ENCODE data around the gene PITPNC1. TPM values are rescaled to one million over a fixed set of nuclear protein-coding genes. Genes with fewer than 3 reads are reported as not detected.

Gene PITPNC1
- total RNA-seq, 1 experiment from 2014 or later = 23.1 TPM

GRCh38 chr17:67400193-67400592 lies 23.1 kb downstream of the PITPNC1 start:
- ChIA-PET CTCF (no interaction called here), POLR2A (ENCODE audit: unreplicated experiment) (interaction anchor here (0.7 kb wide), 1 partner anchor 29 kb away, joined by 4 read pairs; no protein-coding TSS in a partner anchor)
- Histone ChIP-seq H3K9me3 (ENCODE audit: low read length) (no peaks in the 10 kb centered on the region), H3K27ac (ENCODE audit: low read length) (no peak overlapping the region), H2AFZ (ENCODE audit: low read length) (no peak overlapping the region), H4K20me1 (ENCODE audit: low read length) (no peaks in the 10 kb centered on the region), H3K4me2 (ENCODE audit: low read length) (no peak overlapping the region), H3K4me3 (ENCODE audit: low read length) (no peak overlapping the region), H3K4me1 (ENCODE audit: insufficient read depth, low read length) (no peaks in the 10 kb centered on the region), H3K27me3 (ENCODE audit: low read length) (no peaks in the 10 kb centered on the region), H3K79me2 (ENCODE audit: low read length) (no peaks in the 10 kb centered on the region), H3K36me3 (ENCODE audit: low read depth, low read length) (no peaks in the 10 kb centered on the region), H3K9ac (ENCODE audit: low read length) (no peak overlapping the region), H3F3A (ENCODE audit: low read length, unreplicated experiment) (no peaks in the 10 kb centered on the region), H3K9me2 (replicated peaks; ENCODE audit: low read length) (no peaks in the 10 kb centered on the region)
- TF ChIP-seq EZH2 (IDR thresholded peaks at IDR 0.05; ENCODE audit: low read length, unreplicated experiment) (no peak), CTCF (conservative IDR thresholded peaks at IDR 0.05; ENCODE audit: low read depth, low read length) (no peak), EZH2phosphoT487 (IDR thresholded peaks at IDR 0.05; ENCODE audit: borderline replicate concordance, low read length) (no peak)
- DNase-seq (no peak), ATAC-seq (no peak)
- no TSS peak for BruUV-seq (replicated peaks)
- intact Hi-C loops (cut with micrococcal nuclease) = no loop called here

- Histone ChIP-seq H3K27me3 (ENCODE audit: low read length) (no peaks in the 10 kb centered on the region), H3K4me2 (ENCODE audit: low read length) (no peak overlapping the region), H3K27ac (ENCODE audit: low read length) (no peak overlapping the region), H3K9me3 (ENCODE audit: low read length) (no peaks in the 10 kb centered on the region), H4K20me1 (ENCODE audit: low read length) (no peaks in the 10 kb centered on the region), H3K36me3 (ENCODE audit: low read depth, low read length) (no peaks in the 10 kb centered on the region), H3F3A (ENCODE audit: low read length, unreplicated experiment) (no peaks in the 10 kb centered on the region), H3K4me3 (ENCODE audit: low read length) (no peak overlapping the region), H3K9ac (ENCODE audit: low read length) (no peak overlapping the region), H2AFZ (ENCODE audit: low read length) (no peak overlapping the region), H3K9me2 (replicated peaks; ENCODE audit: low read length) (no peaks in the 10 kb centered on the region), H3K4me1 (ENCODE audit: insufficient read depth, low read length) (no peaks in the 10 kb centered on the region), H3K79me2 (ENCODE audit: low read length) (no peaks in the 10 kb centered on the region)
- BruUV-seq (replicated peaks) = no TSS peak
- ChIA-PET POLR2A (ENCODE audit: unreplicated experiment) (interaction anchor here (0.7 kb wide), 1 partner anchor 30 kb away, joined by 4 read pairs; no protein-coding TSS in a partner anchor), CTCF (no interaction called here)
- no peak for ATAC-seq
- no peak for DNase-seq
- intact Hi-C loops (cut with micrococcal nuclease) = no loop called here
- TF ChIP-seq CTCF (conservative IDR thresholded peaks at IDR 0.05; ENCODE audit: low read depth, low read length) (no peak), EZH2 (IDR thresholded peaks at IDR 0.05; ENCODE audit: low read length, unreplicated experiment) (no peak), EZH2phosphoT487 (IDR thresholded peaks at IDR 0.05; ENCODE audit: borderline replicate concordance, low read length) (no peak)
Measured at GRCh38 chr17:67401106-67401505, 24.0 kb downstream of the PITPNC1 start.

- TF ChIP-seq EZH2 (IDR thresholded peaks at IDR 0.05; ENCODE audit: low read length, unreplicated experiment) (no peak), CTCF (conservative IDR thresholded peaks at IDR 0.05; ENCODE audit: low read depth, low read length) (no peak), EZH2phosphoT487 (IDR thresholded peaks at IDR 0.05; ENCODE audit: borderline replicate concordance, low read length) (no peak)
- no peak overlapping the region for H2AFZ ChIP-seq (ENCODE audit: low read length)
- H3K4me2 ChIP-seq (ENCODE audit: low read length) = no peak overlapping the region
- POLR2A ChIA-PET (ENCODE audit: unreplicated experiment) = no interaction called here
- H3K4me1 ChIP-seq (ENCODE audit: insufficient read depth, low read length) = no peaks in the 10 kb centered on the region
- DNase-seq = no peak
- no peaks in the 10 kb centered on the region for H3K9me2 ChIP-seq (replicated peaks; ENCODE audit: low read length)
- no peaks in the 10 kb centered on the region for H3F3A ChIP-seq (ENCODE audit: low read length, unreplicated experiment)
- H3K79me2 ChIP-seq (ENCODE audit: low read length) = no peaks in the 10 kb centered on the region
- H3K9me3 ChIP-seq (ENCODE audit: low read length) = no peaks in the 10 kb centered on the region
- H3K36me3 ChIP-seq (ENCODE audit: low read depth, low read length) = no peaks in the 10 kb centered on the region
- intact Hi-C loops (cut with micrococcal nuclease) = no loop called here
- H3K9ac ChIP-seq (ENCODE audit: low read length) = no peak overlapping the region
- H3K4me3 ChIP-seq (ENCODE audit: low read length) = no peak overlapping the region
- H4K20me1 ChIP-seq (ENCODE audit: low read length) = no peaks in the 10 kb centered on the region
- no peak for ATAC-seq
- no peak overlapping the region for H3K27ac ChIP-seq (ENCODE audit: low read length)
- H3K27me3 ChIP-seq (ENCODE audit: low read length) = no peaks in the 10 kb centered on the region
- BruUV-seq (replicated peaks) = no TSS peak
- CTCF ChIA-PET = no interaction called here
Measured at GRCh38 chr17:67401598-67402504, 24.8 kb downstream of the PITPNC1 start.

Measured in PC-3 (cell line).